Tracheal epithelial cell (primary cell): Measurements from ENCODE around the gene SPANXA1. TPM values are rescaled to one million over a fixed set of nuclear protein-coding genes. Genes with fewer than 3 reads are reported as not detected.

Source experiments
- total RNA-seq: library from RNA; depleted of rRNA; stranded (reverse); fragments of >200 nt; gene quantifications from 2 replicates; pipeline ENCODE4 v1.2.1, GENCODE V29; 2014

The SPANXA1 gene, protein sequence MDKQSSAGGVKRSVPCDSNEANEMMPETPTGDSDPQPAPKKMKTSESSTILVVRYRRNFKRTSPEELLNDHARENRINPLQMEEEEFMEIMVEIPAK
- not detected in 2 replicates for total RNA-seq

DNA sequence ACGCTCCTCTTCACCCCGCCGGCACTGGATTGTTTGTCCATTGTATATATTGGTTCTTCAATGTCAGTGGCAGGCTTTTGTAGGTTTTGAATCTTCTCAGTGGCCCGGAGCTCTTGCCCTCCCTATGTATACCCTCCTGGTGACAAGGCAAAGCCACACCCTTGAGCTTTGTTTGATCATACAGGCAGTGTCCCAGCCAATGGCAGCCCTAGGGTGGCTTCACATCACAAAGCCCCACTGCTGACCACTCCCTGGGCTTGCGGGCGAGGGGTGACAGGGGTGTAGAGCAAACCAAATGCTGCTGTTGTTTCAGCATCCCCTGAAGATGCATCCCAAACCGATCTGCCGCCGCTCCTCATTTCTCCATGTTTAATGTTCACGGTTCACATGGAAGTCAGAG, at the start of gene SPANXA1:
TSS of gene SPANXA1 (minus strand) at position 101 of the 400 bp plus-strand sequence. CDS start at position 41, 60 bp downstream.

DNA sequence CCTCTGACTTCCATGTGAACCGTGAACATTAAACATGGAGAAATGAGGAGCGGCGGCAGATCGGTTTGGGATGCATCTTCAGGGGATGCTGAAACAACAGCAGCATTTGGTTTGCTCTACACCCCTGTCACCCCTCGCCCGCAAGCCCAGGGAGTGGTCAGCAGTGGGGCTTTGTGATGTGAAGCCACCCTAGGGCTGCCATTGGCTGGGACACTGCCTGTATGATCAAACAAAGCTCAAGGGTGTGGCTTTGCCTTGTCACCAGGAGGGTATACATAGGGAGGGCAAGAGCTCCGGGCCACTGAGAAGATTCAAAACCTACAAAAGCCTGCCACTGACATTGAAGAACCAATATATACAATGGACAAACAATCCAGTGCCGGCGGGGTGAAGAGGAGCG, 4.9 kb upstream of the SPANXA1 start, which contains the start of gene SPANXA2:
TSS of gene SPANXA2 (plus strand) at position 301 of the 400 bp plus-strand sequence. CDS start at position 361, 60 bp downstream.

Other genes starting within 250 kb of the SPANXA1 start
- not detected in 2 replicates for gene SPANXA2, start 5.0 kb upstream of the SPANXA1 start, total RNA-seq
- gene SPANXD, start 114.0 kb upstream of the SPANXA1 start, total RNA-seq, result not detected in 2 replicates